Measurements from ENCODE around the gene QPCT.
A peak's percentile ranks its signal among the peaks of the same experiment; 100 is the strongest.

QPCT gene

GRCh38 chr2:37388074-37388473 lies 43.6 kb downstream of the QPCT start:
- H3K4me3 ChIP-seq (ENCODE audit: low read depth in 1 of 2, low read length in 2 of 2) = no peak overlapping the region
- no peaks in the 10 kb centered on the region for H3K27me3 ChIP-seq (ENCODE audit: control insufficient read depth in 1 of 2, insufficient read depth in 2 of 2, low read length in 2 of 2)
- H3K36me3 ChIP-seq (ENCODE audit: control insufficient read depth in 1 of 2, insufficient read depth in 2 of 2, low read length in 2 of 2) = no peaks in the 10 kb centered on the region
- H3K27ac ChIP-seq (ENCODE audit: low read depth, low read length) = no peak overlapping the region
- no peak overlapping the region for H3K9ac ChIP-seq (ENCODE audit: low read depth in 1 of 2, low read length in 2 of 2)
- H3K9me3 ChIP-seq (ENCODE audit: control insufficient read depth in 1 of 2, low read length in 2 of 2) = no peaks in the 10 kb centered on the region
- peaks cover 12 to 16% of the 10 kb centered on the region in 2 donors for H3K4me1 ChIP-seq (ENCODE audit: control insufficient read depth in 1 of 2, insufficient read depth in 2 of 2, low read length in 2 of 2)

- Histone ChIP-seq H3K9ac (ENCODE audit: low read depth in 1 of 2, low read length in 2 of 2) (no peak overlapping the region), H3K27ac (ENCODE audit: low read depth, low read length) (no peak overlapping the region), H3K4me1 (ENCODE audit: control insufficient read depth in 1 of 2, insufficient read depth in 2 of 2, low read length in 2 of 2) (peaks cover 12 to 16% of the 10 kb centered on the region in 2 donors), H3K27me3 (ENCODE audit: control insufficient read depth in 1 of 2, insufficient read depth in 2 of 2, low read length in 2 of 2) (no peaks in the 10 kb centered on the region), H3K9me3 (ENCODE audit: control insufficient read depth in 1 of 2, low read length in 2 of 2) (no peaks in the 10 kb centered on the region), H3K36me3 (ENCODE audit: control insufficient read depth in 1 of 2, insufficient read depth in 2 of 2, low read length in 2 of 2) (no peaks in the 10 kb centered on the region), H3K4me3 (ENCODE audit: low read depth in 1 of 2, low read length in 2 of 2) (no peak overlapping the region)
Measured at GRCh38 chr2:37389395-37389794, 45.0 kb downstream of the QPCT start.

- H3K9me3 ChIP-seq (ENCODE audit: control insufficient read depth in 1 of 2, low read length in 2 of 2) = no peaks in the 10 kb centered on the region
- peak overlapping the region in 1 of 2 donors; percentile 4 for H3K4me3 ChIP-seq (ENCODE audit: low read depth in 1 of 2, low read length in 2 of 2)
- H3K27me3 ChIP-seq (ENCODE audit: control insufficient read depth in 1 of 2, insufficient read depth in 2 of 2, low read length in 2 of 2) = no peaks in the 10 kb centered on the region
- no peaks in the 10 kb centered on the region for H3K36me3 ChIP-seq (ENCODE audit: control insufficient read depth in 1 of 2, insufficient read depth in 2 of 2, low read length in 2 of 2)
- no peak overlapping the region for H3K27ac ChIP-seq (ENCODE audit: low read depth, low read length)
- H3K4me1 ChIP-seq (ENCODE audit: control insufficient read depth in 1 of 2, insufficient read depth in 2 of 2, low read length in 2 of 2) = peaks cover 12 to 16% of the 10 kb centered on the region in 2 donors
- H3K9ac ChIP-seq (ENCODE audit: low read depth in 1 of 2, low read length in 2 of 2) = no peak overlapping the region
Measured at GRCh38 chr2:37389989-37390765, 45.7 kb downstream of the QPCT start.

GRCh38 chr2:37390777-37391176 lies 46.3 kb downstream of the QPCT start:
- no peak overlapping the region for H3K27ac ChIP-seq (ENCODE audit: low read depth, low read length)

GRCh38 chr2:37391711-37392110 lies 47.3 kb downstream of the QPCT start:
- Histone ChIP-seq H3K36me3 (ENCODE audit: control insufficient read depth in 1 of 2, insufficient read depth in 2 of 2, low read length in 2 of 2) (no peaks in the 10 kb centered on the region), H3K4me1 (ENCODE audit: control insufficient read depth in 1 of 2, insufficient read depth in 2 of 2, low read length in 2 of 2) (peaks cover 12 to 16% of the 10 kb centered on the region in 2 donors), H3K9me3 (ENCODE audit: control insufficient read depth in 1 of 2, low read length in 2 of 2) (no peaks in the 10 kb centered on the region), H3K27me3 (ENCODE audit: control insufficient read depth in 1 of 2, insufficient read depth in 2 of 2, low read length in 2 of 2) (no peaks in the 10 kb centered on the region), H3K27ac (ENCODE audit: low read depth, low read length) (no peak overlapping the region), H3K4me3 (ENCODE audit: low read depth in 1 of 2, low read length in 2 of 2) (no peak overlapping the region), H3K9ac (ENCODE audit: low read depth in 1 of 2, low read length in 2 of 2) (no peak overlapping the region)

More at GRCh38 chr2:37390777-37391176, 46.3 kb downstream of the QPCT start:
- H3K4me3 ChIP-seq (ENCODE audit: low read depth in 1 of 2, low read length in 2 of 2) = no peak overlapping the region
- no peaks in the 10 kb centered on the region for H3K9me3 ChIP-seq (ENCODE audit: control insufficient read depth in 1 of 2, low read length in 2 of 2)
- H3K4me1 ChIP-seq (ENCODE audit: control insufficient read depth in 1 of 2, insufficient read depth in 2 of 2, low read length in 2 of 2) = peaks cover 12 to 16% of the 10 kb centered on the region in 2 donors
- H3K9ac ChIP-seq (ENCODE audit: low read depth in 1 of 2, low read length in 2 of 2) = no peak overlapping the region
- no peaks in the 10 kb centered on the region for H3K36me3 ChIP-seq (ENCODE audit: control insufficient read depth in 1 of 2, insufficient read depth in 2 of 2, low read length in 2 of 2)
- H3K27me3 ChIP-seq (ENCODE audit: control insufficient read depth in 1 of 2, insufficient read depth in 2 of 2, low read length in 2 of 2) = no peaks in the 10 kb centered on the region

- Histone ChIP-seq H3K9me3 (ENCODE audit: control insufficient read depth in 1 of 2, low read length in 2 of 2) (no peaks in the 10 kb centered on the region), H3K27ac (ENCODE audit: low read depth, low read length) (no peak overlapping the region), H3K36me3 (ENCODE audit: control insufficient read depth in 1 of 2, insufficient read depth in 2 of 2, low read length in 2 of 2) (no peaks in the 10 kb centered on the region), H3K4me1 (ENCODE audit: control insufficient read depth in 1 of 2, insufficient read depth in 2 of 2, low read length in 2 of 2) (peaks cover 12 to 16% of the 10 kb centered on the region in 2 donors), H3K27me3 (ENCODE audit: control insufficient read depth in 1 of 2, insufficient read depth in 2 of 2, low read length in 2 of 2) (no peaks in the 10 kb centered on the region), H3K4me3 (ENCODE audit: low read depth in 1 of 2, low read length in 2 of 2) (no peak overlapping the region), H3K9ac (ENCODE audit: low read depth in 1 of 2, low read length in 2 of 2) (no peak overlapping the region)
Measured at GRCh38 chr2:37392428-37392827, 48.0 kb downstream of the QPCT start.

- peaks cover 11 to 16% of the 10 kb centered on the region in 2 donors for H3K4me1 ChIP-seq (ENCODE audit: control insufficient read depth in 1 of 2, insufficient read depth in 2 of 2, low read length in 2 of 2)
- H3K27ac ChIP-seq (ENCODE audit: low read depth, low read length) = no peak overlapping the region
- H3K9ac ChIP-seq (ENCODE audit: low read depth in 1 of 2, low read length in 2 of 2) = no peak overlapping the region
- H3K4me3 ChIP-seq (ENCODE audit: low read depth in 1 of 2, low read length in 2 of 2) = no peak overlapping the region
- no peaks in the 10 kb centered on the region for H3K36me3 ChIP-seq (ENCODE audit: control insufficient read depth in 1 of 2, insufficient read depth in 2 of 2, low read length in 2 of 2)
- H3K9me3 ChIP-seq (ENCODE audit: control insufficient read depth in 1 of 2, low read length in 2 of 2) = no peaks in the 10 kb centered on the region
- no peaks in the 10 kb centered on the region for H3K27me3 ChIP-seq (ENCODE audit: control insufficient read depth in 1 of 2, insufficient read depth in 2 of 2, low read length in 2 of 2)
Measured at GRCh38 chr2:37394263-37394662, 49.8 kb downstream of the QPCT start.

- Histone ChIP-seq H3K27me3 (ENCODE audit: control insufficient read depth in 1 of 2, insufficient read depth in 2 of 2, low read length in 2 of 2) (no peaks in the 10 kb centered on the region), H3K9ac (ENCODE audit: low read depth in 1 of 2, low read length in 2 of 2) (no peak overlapping the region), H3K9me3 (ENCODE audit: control insufficient read depth in 1 of 2, low read length in 2 of 2) (no peaks in the 10 kb centered on the region), H3K36me3 (ENCODE audit: control insufficient read depth in 1 of 2, insufficient read depth in 2 of 2, low read length in 2 of 2) (no peaks in the 10 kb centered on the region), H3K4me3 (ENCODE audit: low read depth in 1 of 2, low read length in 2 of 2) (no peak overlapping the region), H3K27ac (ENCODE audit: low read depth, low read length) (no peak overlapping the region), H3K4me1 (ENCODE audit: control insufficient read depth in 1 of 2, insufficient read depth in 2 of 2, low read length in 2 of 2) (peaks cover 4 to 10% of the 10 kb centered on the region in 2 donors)
Measured at GRCh38 chr2:37394796-37395555, 50.5 kb downstream of the QPCT start.

GRCh38 chr2:37396890-37397565 lies 52.6 kb downstream of the QPCT start:
- Histone ChIP-seq H3K4me1 (ENCODE audit: control insufficient read depth in 1 of 2, insufficient read depth in 2 of 2, low read length in 2 of 2) (no peaks in the 10 kb centered on the region), H3K27ac (ENCODE audit: low read depth, low read length) (no peak overlapping the region), H3K9me3 (ENCODE audit: control insufficient read depth in 1 of 2, low read length in 2 of 2) (no peaks in the 10 kb centered on the region), H3K4me3 (ENCODE audit: low read depth in 1 of 2, low read length in 2 of 2) (no peak overlapping the region), H3K9ac (ENCODE audit: low read depth in 1 of 2, low read length in 2 of 2) (no peak overlapping the region), H3K27me3 (ENCODE audit: control insufficient read depth in 1 of 2, insufficient read depth in 2 of 2, low read length in 2 of 2) (no peaks in the 10 kb centered on the region), H3K36me3 (ENCODE audit: control insufficient read depth in 1 of 2, insufficient read depth in 2 of 2, low read length in 2 of 2) (no peaks in the 10 kb centered on the region)

GRCh38 chr2:37398990-37399389 lies 54.6 kb downstream of the QPCT start:
- H3K9ac ChIP-seq (ENCODE audit: low read depth in 1 of 2, low read length in 2 of 2) = no peak overlapping the region
- H3K4me1 ChIP-seq (ENCODE audit: control insufficient read depth in 1 of 2, insufficient read depth in 2 of 2, low read length in 2 of 2) = no peaks in the 10 kb centered on the region
- H3K27ac ChIP-seq (ENCODE audit: low read depth, low read length) = no peak overlapping the region
- no peaks in the 10 kb centered on the region for H3K9me3 ChIP-seq (ENCODE audit: control insufficient read depth in 1 of 2, low read length in 2 of 2)
- H3K27me3 ChIP-seq (ENCODE audit: control insufficient read depth in 1 of 2, insufficient read depth in 2 of 2, low read length in 2 of 2) = no peaks in the 10 kb centered on the region
- H3K36me3 ChIP-seq (ENCODE audit: control insufficient read depth in 1 of 2, insufficient read depth in 2 of 2, low read length in 2 of 2) = no peaks in the 10 kb centered on the region
- no peak overlapping the region for H3K4me3 ChIP-seq (ENCODE audit: low read depth in 1 of 2, low read length in 2 of 2)
